HUES6 (cell line): Measurements from ENCODE around the gene FAM13B.
"Not testable (repeated sequence)": the region's sequence is repeated elsewhere in the genome, so short reads cannot be mapped to it uniquely, and the experiment has no call there.

Experiments used
- H3K27ac ChIP-seq: 2 replicates; pipeline ENCODE4 v1.7.0; 2013; ENCODE audit warnings: low read depth, mild to moderate bottlenecking, low read length, inconsistent platforms
- H3K27me3 ChIP-seq: 2 replicates; pipeline ENCODE4 v1.6.1; 2013; ENCODE audit warnings: low read length; ENCODE audit not compliant: control insufficient read depth, insufficient read depth
- H3K36me3 ChIP-seq: 2 replicates; pipeline ENCODE4 v1.6.1; 2013; ENCODE audit warnings: low read length; ENCODE audit not compliant: control insufficient read depth, insufficient read depth
- H3K4me1 ChIP-seq: 2 replicates; pipeline ENCODE4 v1.6.1; 2013; ENCODE audit warnings: low read length; ENCODE audit not compliant: control insufficient read depth, insufficient read depth
- H3K4me3 ChIP-seq: 2 replicates; pipeline ENCODE4 v1.5.1; 2013; ENCODE audit warnings: low read depth, low read length
- H3K9ac ChIP-seq: one replicate; pipeline ENCODE4 v1.6.1; 2013; ENCODE audit warnings: mild to moderate bottlenecking, low read length
- H3K9me3 ChIP-seq: 2 replicates; pipeline ENCODE4 v1.6.1; 2013; ENCODE audit warnings: low read depth, low read length; ENCODE audit not compliant: control insufficient read depth, insufficient read depth

Gene FAM13B

GRCh38 chr5:137960819-137961218 is 72.1 kb downstream of the FAM13B start:
- no peaks in the 10 kb centered on the region for H3K9me3 ChIP-seq
- H3K27ac ChIP-seq, result no peak overlapping the region
- H3K27me3 ChIP-seq, result no peaks in the 10 kb centered on the region
- H3K4me1 ChIP-seq, result no peaks in the 10 kb centered on the region
- H3K36me3 ChIP-seq, result peaks cover 74% of the 10 kb centered on the region
- no peak overlapping the region for H3K9ac ChIP-seq
- H3K4me3 ChIP-seq, result no peak overlapping the region

GRCh38 chr5:137960141-137960540 is 72.7 kb downstream of the FAM13B start:
- Histone ChIP-seq H3K9me3 (no peaks in the 10 kb centered on the region), H3K4me1 (no peaks in the 10 kb centered on the region), H3K9ac (no peak overlapping the region), H3K27ac (no peak overlapping the region), H3K36me3 (peaks cover 73% of the 10 kb centered on the region), H3K4me3 (no peak overlapping the region), H3K27me3 (no peaks in the 10 kb centered on the region)

- H3K4me1 ChIP-seq, result no peaks in the 10 kb centered on the region
- peaks cover 75% of the 10 kb centered on the region for H3K36me3 ChIP-seq
- H3K4me3 ChIP-seq, result no peak overlapping the region
- no peaks in the 10 kb centered on the region for H3K9me3 ChIP-seq
- no peaks in the 10 kb centered on the region for H3K27me3 ChIP-seq
- no peak overlapping the region for H3K27ac ChIP-seq
- no peak overlapping the region for H3K9ac ChIP-seq
These were observed 73.4 kb downstream of the FAM13B start for GRCh38 chr5:137959488-137959887.

- Histone ChIP-seq H3K9ac (no peak overlapping the region), H3K27me3 (no peaks in the 10 kb centered on the region), H3K4me1 (no peaks in the 10 kb centered on the region), H3K4me3 (no peak overlapping the region), H3K27ac (no peak overlapping the region), H3K9me3 (no peaks in the 10 kb centered on the region), H3K36me3 (peaks cover 82% of the 10 kb centered on the region)
These were observed 74.9 kb downstream of the FAM13B start for GRCh38 chr5:137957948-137958347.

- no peaks in the 10 kb centered on the region for H3K9me3 ChIP-seq
- no peaks in the 10 kb centered on the region for H3K27me3 ChIP-seq
- peaks cover 84% of the 10 kb centered on the region for H3K36me3 ChIP-seq
- no peak overlapping the region for H3K9ac ChIP-seq
- no peak overlapping the region for H3K4me3 ChIP-seq
- H3K4me1 ChIP-seq, result no peaks in the 10 kb centered on the region
- H3K27ac ChIP-seq, result no peak overlapping the region; the same call in 1 of the 2 replicates
These were observed 78.6 kb downstream of the FAM13B start for GRCh38 chr5:137954131-137954879.

- Histone ChIP-seq H3K27me3 (no peaks in the 10 kb centered on the region), H3K4me3 (no peak overlapping the region), H3K4me1 (no peaks in the 10 kb centered on the region), H3K27ac (no peak overlapping the region), H3K9me3 (no peaks in the 10 kb centered on the region), H3K9ac (no peak overlapping the region), H3K36me3 (peaks cover 93% of the 10 kb centered on the region)
These were observed 87.1 kb downstream of the FAM13B start for GRCh38 chr5:137945825-137946224.

GRCh38 chr5:137944280-137944679 is 88.6 kb downstream of the FAM13B start:
- not testable (repeated sequence) for H3K27ac ChIP-seq, H3K27me3 ChIP-seq, H3K4me3 ChIP-seq, H3K9me3 ChIP-seq, H3K9ac ChIP-seq, H3K4me1 ChIP-seq
- H3K36me3 ChIP-seq, result peaks cover 93% of the 10 kb centered on the region

GRCh38 chr5:137939331-137939730 is 93.5 kb downstream of the FAM13B start:
- H3K4me1 ChIP-seq, result no peaks in the 10 kb centered on the region
- peaks cover 65% of the 10 kb centered on the region for H3K36me3 ChIP-seq
- H3K4me3 ChIP-seq, result no peak overlapping the region
- H3K9ac ChIP-seq, result no peak overlapping the region
- no peaks in the 10 kb centered on the region for H3K27me3 ChIP-seq
- no peak overlapping the region for H3K27ac ChIP-seq
- H3K9me3 ChIP-seq, result no peaks in the 10 kb centered on the region

- no peak overlapping the region for H3K27ac ChIP-seq
- no peak overlapping the region for H3K4me3 ChIP-seq
- no peaks in the 10 kb centered on the region for H3K4me1 ChIP-seq
- no peaks in the 10 kb centered on the region for H3K9me3 ChIP-seq
- no peak overlapping the region for H3K9ac ChIP-seq
- H3K27me3 ChIP-seq, result no peaks in the 10 kb centered on the region
- H3K36me3 ChIP-seq, result peaks cover 60% of the 10 kb centered on the region
These were observed 94.1 kb downstream of the FAM13B start for GRCh38 chr5:137938751-137939143.

- H3K27me3 ChIP-seq, result no peaks in the 10 kb centered on the region
- H3K9ac ChIP-seq, result no peak overlapping the region
- H3K4me1 ChIP-seq, result no peaks in the 10 kb centered on the region
- peaks cover 60% of the 10 kb centered on the region for H3K36me3 ChIP-seq
- H3K27ac ChIP-seq, result no peak overlapping the region
- no peak overlapping the region for H3K4me3 ChIP-seq
- H3K9me3 ChIP-seq, result no peaks in the 10 kb centered on the region
These were observed 94.7 kb downstream of the FAM13B start for GRCh38 chr5:137937994-137938750.

- no peaks in the 10 kb centered on the region for H3K4me1 ChIP-seq
- H3K36me3 ChIP-seq, result peaks cover 35% of the 10 kb centered on the region
- no peak overlapping the region for H3K9ac ChIP-seq
- H3K9me3 ChIP-seq, result no peaks in the 10 kb centered on the region
- H3K4me3 ChIP-seq, result no peak overlapping the region
- H3K27me3 ChIP-seq, result no peaks in the 10 kb centered on the region
- no peak overlapping the region for H3K27ac ChIP-seq
These were observed 97.2 kb downstream of the FAM13B start for GRCh38 chr5:137935694-137936093.
